Gastroesophageal sphincter (tissue), 2 donors: Measurements from ENCODE around the gene PDE5A.

ENCODE experiments used
- EP300 ChIP-seq: sonication (generic); formaldehyde crosslinking; IDR thresholded peaks from one replicate; pipeline ENCODE4 v1.6.1; 2017; ENCODE audit warnings: antibody characterized with exemption, mild to moderate bottlenecking
- POLR2A ChIP-seq, 2 donors: fragments of 450-650 bp; IDR thresholded peaks; one replicate each; pipeline ENCODE4 v1.6.1; 2017; ENCODE audit warnings: antibody characterized with exemption in 2 of 2, mild to moderate bottlenecking in 2 of 2, moderate library complexity in 1 of 2

DNA sequence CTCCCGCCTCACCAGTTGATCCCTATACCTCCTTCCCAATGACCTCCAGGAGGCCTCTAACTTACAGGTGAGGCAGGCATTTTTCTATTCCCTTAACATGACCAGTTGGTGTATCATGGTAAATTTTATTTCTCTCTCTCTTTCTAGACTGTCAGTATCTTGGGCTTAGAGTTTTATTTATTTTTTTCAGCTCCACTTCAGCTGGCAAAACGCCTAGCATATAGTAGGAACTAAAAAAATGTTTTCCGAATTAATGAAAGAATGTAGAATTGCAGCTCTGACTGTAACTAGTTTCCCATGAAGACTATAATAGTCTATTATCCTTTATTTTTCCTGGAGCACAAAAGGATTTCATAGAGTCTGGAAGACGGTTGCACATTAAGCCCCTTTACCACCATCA is 84.8 kb downstream of the PDE5A start:
- TF ChIP-seq EP300 = no peak
- no peak for TF ChIP-seq POLR2A (IDR thresholded peaks at IDR 0.05)
